Lower leg skin (tissue), 3 donors: ENCODE data around the gene MAIP1.

Experiments
- POLR2A ChIP-seq, 2 donors: fragments of 450-650 bp; IDR thresholded peaks; one replicate each; pipeline ENCODE4 v1.6.1; 2016 to 2017; ENCODE audit warnings: antibody characterized with exemption in 2 of 2, mild to moderate bottlenecking in 1 of 2, moderate library complexity in 1 of 2
- TF ChIP-seq, protein P1 (sequence below), 3 donors: fragments of 450-650 bp; IDR thresholded peaks; one replicate each; pipeline ENCODE4 v1.5.1; 2016; ENCODE audit warnings: antibody characterized with exemption in 3 of 3, mild to moderate bottlenecking in 3 of 3, moderate library complexity in 2 of 3

GRCh38 chr2:199923924-199924323, 31.5 kb upstream of the MAIP1 start:
- TF ChIP-seq, protein P1, sequence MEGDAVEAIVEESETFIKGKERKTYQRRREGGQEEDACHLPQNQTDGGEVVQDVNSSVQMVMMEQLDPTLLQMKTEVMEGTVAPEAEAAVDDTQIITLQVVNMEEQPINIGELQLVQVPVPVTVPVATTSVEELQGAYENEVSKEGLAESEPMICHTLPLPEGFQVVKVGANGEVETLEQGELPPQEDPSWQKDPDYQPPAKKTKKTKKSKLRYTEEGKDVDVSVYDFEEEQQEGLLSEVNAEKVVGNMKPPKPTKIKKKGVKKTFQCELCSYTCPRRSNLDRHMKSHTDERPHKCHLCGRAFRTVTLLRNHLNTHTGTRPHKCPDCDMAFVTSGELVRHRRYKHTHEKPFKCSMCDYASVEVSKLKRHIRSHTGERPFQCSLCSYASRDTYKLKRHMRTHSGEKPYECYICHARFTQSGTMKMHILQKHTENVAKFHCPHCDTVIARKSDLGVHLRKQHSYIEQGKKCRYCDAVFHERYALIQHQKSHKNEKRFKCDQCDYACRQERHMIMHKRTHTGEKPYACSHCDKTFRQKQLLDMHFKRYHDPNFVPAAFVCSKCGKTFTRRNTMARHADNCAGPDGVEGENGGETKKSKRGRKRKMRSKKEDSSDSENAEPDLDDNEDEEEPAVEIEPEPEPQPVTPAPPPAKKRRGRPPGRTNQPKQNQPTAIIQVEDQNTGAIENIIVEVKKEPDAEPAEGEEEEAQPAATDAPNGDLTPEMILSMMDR (IDR thresholded peaks at IDR 0.05) = no peak
- no peak for TF ChIP-seq POLR2A (IDR thresholded peaks at IDR 0.05)
